WTC11 (cell line): ENCODE results near the gene BPIFB4.

Experiments used
- ATF1 ChIP-seq: sonication (generic); formaldehyde crosslinking; IDR thresholded peaks from 2 replicates; pipeline ENCODE4 v1.8.1; 2023; ENCODE audit warnings: mild to moderate bottlenecking, moderate library complexity, missing genetic modification reagents
- CREB1 ChIP-seq: sonication (generic); formaldehyde crosslinking; IDR thresholded peaks from 2 replicates; pipeline ENCODE4 v1.8.0; 2023; ENCODE audit warnings: mild to moderate bottlenecking, missing genetic modification reagents
- CTCF ChIP-seq: fragments of 200-600 bp; IDR thresholded peaks from 2 replicates; pipeline ENCODE4 v1.8.0; 2022; ENCODE audit warnings: antibody characterized with exemption
- FOXK1 ChIP-seq: sonication (generic); formaldehyde crosslinking; IDR thresholded peaks from 2 replicates; pipeline ENCODE4 v1.8.0; 2022; ENCODE audit warnings: mild to moderate bottlenecking, moderate library complexity, missing genetic modification reagents
- OVOL2 ChIP-seq: fragments of 250-450 bp; sonication (Bioruptor Pico); IDR thresholded peaks from 2 replicates; pipeline ENCODE4 v1.9.0; 2021; ENCODE audit warnings: mild to moderate bottlenecking, borderline replicate concordance
- TEAD4 ChIP-seq: sonication (generic); formaldehyde crosslinking; IDR thresholded peaks from 2 replicates; pipeline ENCODE4 v1.8.0; 2022; ENCODE audit warnings: mild to moderate bottlenecking, missing genetic modification reagents
- TP53 ChIP-seq: sonication (generic); formaldehyde crosslinking; IDR thresholded peaks from 2 replicates; pipeline ENCODE4 v1.8.1; 2023; ENCODE audit warnings: mild to moderate bottlenecking, missing genetic modification reagents
- ZNF423 ChIP-seq: fragments of 250-450 bp; sonication (Bioruptor Pico); IDR thresholded peaks from 2 replicates; pipeline ENCODE4 v2.1.2; 2022; ENCODE audit warnings: mild to moderate bottlenecking, moderate library complexity
- TF ChIP-seq, protein P1 (sequence below): sonication (generic); formaldehyde crosslinking; IDR thresholded peaks from 2 replicates; pipeline ENCODE4 v1.8.1; 2023; ENCODE audit warnings: mild to moderate bottlenecking, missing genetic modification reagents, moderate library complexity
- TF ChIP-seq, protein P2 (sequence below): sonication (generic); formaldehyde crosslinking; IDR thresholded peaks from 2 replicates; pipeline ENCODE4 v1.8.0; 2022; ENCODE audit warnings: mild to moderate bottlenecking, missing genetic modification reagents

DNA sequence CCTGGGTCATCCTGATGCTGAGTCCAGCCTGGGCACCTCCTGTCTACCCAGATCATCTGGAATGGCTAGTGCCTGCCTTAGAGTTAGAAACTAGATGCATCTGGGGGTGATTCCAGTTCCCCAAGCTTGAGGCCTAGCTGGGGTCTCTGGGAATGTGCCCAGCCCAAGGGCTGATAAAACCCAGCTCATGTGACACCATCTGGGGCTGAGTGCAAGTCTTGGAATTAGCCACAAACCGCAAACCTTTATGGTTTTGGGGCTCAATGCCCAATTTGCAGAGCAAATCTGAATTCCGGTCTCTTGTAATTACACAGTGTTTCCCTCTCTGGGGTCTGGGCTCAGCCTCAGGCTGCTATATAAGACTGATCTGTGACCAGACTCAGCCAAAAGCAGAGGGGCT lies at the start of gene BPIFB4:
- TF ChIP-seq OVOL2 (CRISPR knock-in tag) (no peak), CTCF (no peak), ZNF423 (CRISPR knock-in tag) (no peak), TP53 (CRISPR knock-in tag) (no peak), CREB1 (CRISPR knock-in tag) (no peak), ATF1 (CRISPR knock-in tag) (no peak), TEAD4 (CRISPR knock-in tag) (no peak), FOXK1 (CRISPR knock-in tag) (no peak)
- TF ChIP-seq, protein P1, sequence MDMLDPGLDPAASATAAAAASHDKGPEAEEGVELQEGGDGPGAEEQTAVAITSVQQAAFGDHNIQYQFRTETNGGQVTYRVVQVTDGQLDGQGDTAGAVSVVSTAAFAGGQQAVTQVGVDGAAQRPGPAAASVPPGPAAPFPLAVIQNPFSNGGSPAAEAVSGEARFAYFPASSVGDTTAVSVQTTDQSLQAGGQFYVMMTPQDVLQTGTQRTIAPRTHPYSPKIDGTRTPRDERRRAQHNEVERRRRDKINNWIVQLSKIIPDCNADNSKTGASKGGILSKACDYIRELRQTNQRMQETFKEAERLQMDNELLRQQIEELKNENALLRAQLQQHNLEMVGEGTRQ (CRISPR knock-in tag): no peak
- TF ChIP-seq, protein P2, sequence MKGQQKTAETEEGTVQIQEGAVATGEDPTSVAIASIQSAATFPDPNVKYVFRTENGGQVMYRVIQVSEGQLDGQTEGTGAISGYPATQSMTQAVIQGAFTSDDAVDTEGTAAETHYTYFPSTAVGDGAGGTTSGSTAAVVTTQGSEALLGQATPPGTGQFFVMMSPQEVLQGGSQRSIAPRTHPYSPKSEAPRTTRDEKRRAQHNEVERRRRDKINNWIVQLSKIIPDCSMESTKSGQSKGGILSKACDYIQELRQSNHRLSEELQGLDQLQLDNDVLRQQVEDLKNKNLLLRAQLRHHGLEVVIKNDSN (CRISPR knock-in tag): no peak
